A549 (cell line): ENCODE data around the gene SCUBE1.

ENCODE experiments used
- CTCF ChIP-seq: fragments of >200 bp; sonication (Bioruptor Twin); formaldehyde crosslinking; IDR thresholded peaks from 3 replicates; pipeline ENCODE4 v1.5.1; 2016
- EP300 ChIP-seq, 2 experiments: fragments of >200 bp; sonication (Bioruptor Twin); formaldehyde crosslinking; IDR thresholded peaks; 2 replicates in 1 of 2; 3 replicates in 1 of 2; pipeline ENCODE4 v1.6.1; 2016 to 2017
- KDM5A ChIP-seq: fragments of 200-600 bp; sonication (generic); IDR thresholded peaks from 2 replicates; pipeline ENCODE4 v1.6.1; 2016; ENCODE audit warnings: antibody characterized with exemption, mild to moderate bottlenecking
- MAFK ChIP-seq: fragments of 450-650 bp; IDR thresholded peaks from 2 replicates; pipeline ENCODE4 v1.6.1; 2014; ENCODE audit not compliant: partially characterized antibody
- MAZ ChIP-seq: fragments of 150-350 bp; IDR thresholded peaks from 2 replicates; pipeline ENCODE4 v1.6.1; 2014; ENCODE audit warnings: antibody characterized with exemption, low read depth, low read length, borderline replicate concordance
- POLR2A ChIP-seq: IDR thresholded peaks from 2 replicates; pipeline ENCODE4 v1.6.1; 2012; ENCODE audit warnings: mild to moderate bottlenecking, low read length
- ZFP36 ChIP-seq: fragments of 450-650 bp; IDR thresholded peaks from 2 replicates; pipeline ENCODE4 v1.6.1; 2014; ENCODE audit warnings: borderline replicate concordance; ENCODE audit not compliant: partially characterized antibody
- TF ChIP-seq, protein P1 (sequence below): fragments of 200-600 bp; sonication (generic); IDR thresholded peaks from 2 replicates; pipeline ENCODE4 v1.6.1; 2016; ENCODE audit warnings: antibody characterized with exemption, mild to moderate bottlenecking, moderate library complexity

DNA sequence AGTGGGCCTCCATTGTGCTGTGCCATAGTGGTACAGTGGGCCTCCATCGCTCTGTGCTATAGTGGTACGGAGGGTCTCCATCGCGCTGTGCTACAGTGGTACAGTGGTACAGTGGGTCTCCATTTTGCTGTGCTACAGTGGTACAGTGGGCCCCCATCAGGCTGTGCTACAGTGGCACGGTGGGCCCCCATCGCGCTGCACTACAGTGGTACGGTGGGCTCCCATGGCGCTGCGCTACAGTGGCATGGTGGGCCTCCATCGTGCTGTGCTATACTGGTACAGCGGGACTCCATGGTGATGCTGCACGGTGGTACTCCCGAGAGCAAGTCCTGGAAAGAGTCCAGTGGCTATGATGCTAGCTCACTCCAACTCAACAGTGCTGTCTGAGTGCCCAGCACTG lies 51.8 kb downstream of the SCUBE1 start:
- no peak for TF ChIP-seq MAFK
- no peak for TF ChIP-seq ZFP36
- TF ChIP-seq CTCF, result no peak
- TF ChIP-seq MAZ, result no peak
- TF ChIP-seq EP300 (IDR thresholded peaks at IDR 0.05), result no peak
- TF ChIP-seq POLR2A, result no peak
- TF ChIP-seq, protein P1, sequence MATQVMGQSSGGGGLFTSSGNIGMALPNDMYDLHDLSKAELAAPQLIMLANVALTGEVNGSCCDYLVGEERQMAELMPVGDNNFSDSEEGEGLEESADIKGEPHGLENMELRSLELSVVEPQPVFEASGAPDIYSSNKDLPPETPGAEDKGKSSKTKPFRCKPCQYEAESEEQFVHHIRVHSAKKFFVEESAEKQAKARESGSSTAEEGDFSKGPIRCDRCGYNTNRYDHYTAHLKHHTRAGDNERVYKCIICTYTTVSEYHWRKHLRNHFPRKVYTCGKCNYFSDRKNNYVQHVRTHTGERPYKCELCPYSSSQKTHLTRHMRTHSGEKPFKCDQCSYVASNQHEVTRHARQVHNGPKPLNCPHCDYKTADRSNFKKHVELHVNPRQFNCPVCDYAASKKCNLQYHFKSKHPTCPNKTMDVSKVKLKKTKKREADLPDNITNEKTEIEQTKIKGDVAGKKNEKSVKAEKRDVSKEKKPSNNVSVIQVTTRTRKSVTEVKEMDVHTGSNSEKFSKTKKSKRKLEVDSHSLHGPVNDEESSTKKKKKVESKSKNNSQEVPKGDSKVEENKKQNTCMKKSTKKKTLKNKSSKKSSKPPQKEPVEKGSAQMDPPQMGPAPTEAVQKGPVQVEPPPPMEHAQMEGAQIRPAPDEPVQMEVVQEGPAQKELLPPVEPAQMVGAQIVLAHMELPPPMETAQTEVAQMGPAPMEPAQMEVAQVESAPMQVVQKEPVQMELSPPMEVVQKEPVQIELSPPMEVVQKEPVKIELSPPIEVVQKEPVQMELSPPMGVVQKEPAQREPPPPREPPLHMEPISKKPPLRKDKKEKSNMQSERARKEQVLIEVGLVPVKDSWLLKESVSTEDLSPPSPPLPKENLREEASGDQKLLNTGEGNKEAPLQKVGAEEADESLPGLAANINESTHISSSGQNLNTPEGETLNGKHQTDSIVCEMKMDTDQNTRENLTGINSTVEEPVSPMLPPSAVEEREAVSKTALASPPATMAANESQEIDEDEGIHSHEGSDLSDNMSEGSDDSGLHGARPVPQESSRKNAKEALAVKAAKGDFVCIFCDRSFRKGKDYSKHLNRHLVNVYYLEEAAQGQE, result no peak
- TF ChIP-seq KDM5A, result no peak
